H1 (cell line): Measurements from ENCODE around the gene RUNX1. TPM values are rescaled to one million over a fixed set of nuclear protein-coding genes. Genes with fewer than 3 reads are reported as not detected.

ENCODE experiments used
- HDAC2 ChIP-seq, 2 experiments: fragments of 300-600 bp in 1 of 2; sonication (generic) in 1 of 2; IDR thresholded peaks; 2 replicates each; pipeline ENCODE4 v1.6.1; 2011 to 2012; ENCODE audit warnings: low read depth in 2 of 2, low read length in 2 of 2, mild to moderate bottlenecking in 2 of 2, moderate library complexity in 2 of 2, borderline replicate concordance in 1 of 2, inconsistent platforms in 1 of 2
- NRF1 ChIP-seq: IDR thresholded peaks from 2 replicates; pipeline ENCODE4 v1.6.1; 2011; ENCODE audit warnings: mild to moderate bottlenecking, low read depth, low read length, improper control_type of control experiment
- polyA plus RNA-seq, 7 experiments: library from polyadenylated mRNA; depleted of rRNA in 3 of 7; stranded (reverse) in 5 of 7; unstranded in 2 of 7; fragments of >200 nt in 5 of 7; fragments of 200-250 nt in 2 of 7; gene quantifications; 1 replicate in 5 of 7; 2 replicates in 1 of 7; 4 replicates in 1 of 7; pipeline versions ENCODE4 v1.2.1 to v1.2.3, GENCODE V29; 2011 to 2013; ENCODE audit warnings: missing spikeins in 2 of 7, mixed read lengths in 2 of 7
- total RNA-seq: library from RNA; stranded (reverse); fragmentation: NEBNext Ultra II Directional; extraction: Animal tissue kit (Norgen Biotek cat#: 25700); gene quantifications from 2 replicates; pipeline ENCODE4 v1.2.1, GENCODE V29; 2021

Gene RUNX1
- total and polyA plus RNA-seq, 2 of the 8 experiments (the other 6 are each of a cell fraction or from before 2014, with no cell fraction given) = 0.20 to 0.60 TPM

GRCh38 chr21:35007348-35007747, 41.8 kb downstream of the RUNX1 start (continued):
- TF ChIP-seq NRF1 (no peak), HDAC2 (IDR thresholded peaks at IDR 0.05; ENCODE audit: borderline replicate concordance in 1 of 2, low read depth in 2 of 2, low read length in 2 of 2) (no peak)
